IPS DF 4.7 (cell line): ENCODE measurements around the gene SPACA7.
"Not testable (repeated sequence)": the region's sequence is repeated elsewhere in the genome, so short reads cannot be mapped to it uniquely, and the experiment has no call there.

Experiments used
- DNase-seq: peaks from one replicate; pipeline ENCODE4 v3.0.0-alpha.2; 2013; ENCODE audit warnings: low spot score; ENCODE audit errors: extremely low read depth

SPACA7 gene

GRCh38 chr13:112424098-112424497, 47.9 kb downstream of the SPACA7 start:
- no peak for DNase-seq

- no peak for DNase-seq
These were observed 52.5 kb downstream of the SPACA7 start for GRCh38 chr13:112428704-112429103.

- no peak for DNase-seq
These were observed 55.6 kb downstream of the SPACA7 start for GRCh38 chr13:112431734-112432133.

- DNase-seq: not testable (repeated sequence)
These were observed 56.6 kb downstream of the SPACA7 start for GRCh38 chr13:112432734-112433133.

- DNase-seq: not testable (repeated sequence)
These were observed 57.4 kb downstream of the SPACA7 start for GRCh38 chr13:112433517-112433916.

GRCh38 chr13:112434032-112434431, 57.9 kb downstream of the SPACA7 start:
- no peak for DNase-seq

GRCh38 chr13:112434937-112435523, 58.9 kb downstream of the SPACA7 start:
- no peak for DNase-seq

GRCh38 chr13:112435973-112436372, 59.8 kb downstream of the SPACA7 start:
- DNase-seq: no peak

GRCh38 chr13:112438094-112438493, 61.9 kb downstream of the SPACA7 start:
- no peak for DNase-seq

GRCh38 chr13:112438515-112438914, 62.4 kb downstream of the SPACA7 start:
- DNase-seq: no peak

GRCh38 chr13:112441226-112441625, 65.1 kb downstream of the SPACA7 start:
- no peak for DNase-seq

- no peak for DNase-seq
These were observed 65.7 kb downstream of the SPACA7 start for GRCh38 chr13:112441779-112442310.

- DNase-seq: no peak
These were observed 66.4 kb downstream of the SPACA7 start for GRCh38 chr13:112442483-112443090.

GRCh38 chr13:112443191-112443994, 67.2 kb downstream of the SPACA7 start:
- peak; percentile 14 for DNase-seq

GRCh38 chr13:112443995-112444311, 67.8 kb downstream of the SPACA7 start:
- DNase-seq: peak; percentile 41

GRCh38 chr13:112444416-112445399, 68.6 kb downstream of the SPACA7 start:
- no peak for DNase-seq

- DNase-seq: no peak
These were observed 69.5 kb downstream of the SPACA7 start for GRCh38 chr13:112445411-112446271.

- no peak for DNase-seq
These were observed 70.2 kb downstream of the SPACA7 start for GRCh38 chr13:112446347-112446861.

GRCh38 chr13:112446867-112447266, 70.7 kb downstream of the SPACA7 start:
- no peak for DNase-seq

- DNase-seq: no peak
These were observed 71.2 kb downstream of the SPACA7 start for GRCh38 chr13:112447306-112447705.
